ENCODE data around the gene C1QTNF9.
A peak's percentile ranks its signal among the peaks of the same experiment; 100 is the strongest.
"Not testable (repeated sequence)": the region's sequence is repeated elsewhere in the genome, so short reads cannot be mapped to it uniquely, and the experiment has no call there.

The C1QTNF9 gene

DNA sequence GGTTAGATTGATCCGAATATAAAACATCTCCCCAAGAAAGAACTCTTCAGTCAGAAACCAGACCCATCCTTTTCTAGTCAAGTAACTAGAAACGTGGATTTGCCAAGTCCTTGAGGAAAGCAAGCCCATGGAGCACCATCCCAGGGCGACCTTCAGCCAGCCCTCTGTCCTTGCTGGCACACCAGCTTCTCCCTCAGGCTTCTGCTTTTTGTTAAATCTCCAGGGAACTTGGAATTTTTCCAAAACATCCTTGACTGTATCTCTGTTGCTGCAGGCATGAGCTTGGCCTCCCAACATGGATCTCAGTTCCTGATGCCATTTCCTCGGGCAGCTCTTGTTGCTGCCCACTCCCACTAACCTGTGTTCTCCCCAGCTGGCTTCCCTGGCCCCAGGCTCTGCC is 27.1 kb upstream of the C1QTNF9 start:
- DNase-seq (ENCODE audit: low read depth): no peak

DNA sequence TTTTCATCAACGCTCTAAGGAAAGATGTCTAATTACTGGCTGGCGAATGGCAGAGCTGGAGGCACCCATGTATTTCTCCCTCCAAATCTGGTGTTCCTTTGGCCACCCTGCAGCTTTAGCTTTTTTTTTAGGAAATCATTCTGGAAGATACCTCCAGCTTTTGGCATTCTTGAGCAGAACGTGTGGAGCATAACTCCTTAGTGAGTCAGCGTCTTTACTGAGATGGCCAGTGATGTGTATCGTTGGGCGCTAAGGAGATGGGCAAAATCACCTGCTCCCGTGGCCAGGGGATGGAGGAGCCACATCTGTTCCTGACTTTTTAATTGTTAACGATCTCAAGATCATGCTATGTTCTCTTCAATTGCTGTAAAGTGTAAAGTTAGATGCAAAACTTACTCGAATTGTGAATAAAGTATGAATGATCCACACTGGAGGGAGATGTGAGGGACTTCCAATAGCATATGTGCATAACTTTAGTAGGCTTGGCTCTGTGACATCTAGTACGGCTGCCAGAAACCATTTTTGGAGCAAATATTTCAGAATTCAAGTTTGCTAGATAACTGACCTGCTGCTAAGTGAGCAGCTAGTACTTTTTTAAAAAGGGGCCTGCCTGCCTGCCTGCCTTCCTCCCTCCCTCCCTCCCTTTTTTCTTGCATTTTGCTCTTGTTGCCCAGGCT is 24.4 kb upstream of the C1QTNF9 start:
- no peak for DNase-seq (ENCODE audit: low read depth)

DNA sequence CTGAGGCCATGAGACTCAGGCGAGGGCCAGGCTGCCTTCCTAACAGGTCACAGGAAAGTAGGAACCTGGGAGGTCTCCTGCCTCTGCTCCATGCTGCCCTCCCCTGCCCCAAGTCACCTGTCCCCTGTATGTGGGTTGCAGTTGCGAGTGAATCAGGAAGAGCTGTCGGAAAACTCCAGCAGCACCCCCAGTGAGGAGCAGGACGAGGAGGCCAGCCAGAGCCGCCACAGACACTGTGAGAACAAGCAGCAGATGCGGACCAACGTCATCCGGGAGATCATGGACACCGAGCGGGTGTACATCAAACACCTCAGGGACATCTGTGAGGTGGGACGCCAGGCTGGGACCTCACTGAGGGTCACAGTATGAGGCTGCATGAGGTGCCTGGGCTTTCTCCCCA is 22.8 kb upstream of the C1QTNF9 start:
- no peak for DNase-seq (ENCODE audit: low read depth)

DNA sequence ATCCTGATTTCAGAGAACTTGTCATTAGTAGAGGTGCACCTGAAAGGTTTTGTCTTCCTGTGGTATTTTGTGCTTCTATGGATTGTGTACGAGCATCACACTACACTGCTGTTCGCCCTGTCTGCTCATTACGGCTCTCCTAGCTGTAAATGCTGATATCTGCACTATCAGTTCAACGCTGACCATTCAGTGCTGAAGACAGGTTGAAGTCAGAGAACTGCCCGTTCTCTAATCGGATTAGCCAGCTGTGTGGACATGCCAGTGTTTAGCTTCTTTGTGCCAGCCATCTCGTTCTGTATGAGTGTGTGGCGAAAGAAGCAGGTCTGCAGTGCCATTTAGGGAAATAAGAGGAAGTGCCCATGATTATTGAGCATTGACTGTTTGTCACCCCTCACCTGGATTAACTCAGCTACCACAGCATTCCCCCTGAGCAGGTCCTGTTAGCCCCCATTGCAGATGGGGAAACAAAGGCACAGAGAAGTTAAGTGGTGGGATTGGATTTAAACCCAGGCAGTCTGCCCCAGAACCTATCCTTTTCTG is 21.6 kb upstream of the C1QTNF9 start:
- DNase-seq (ENCODE audit: low read depth): no peak

DNA sequence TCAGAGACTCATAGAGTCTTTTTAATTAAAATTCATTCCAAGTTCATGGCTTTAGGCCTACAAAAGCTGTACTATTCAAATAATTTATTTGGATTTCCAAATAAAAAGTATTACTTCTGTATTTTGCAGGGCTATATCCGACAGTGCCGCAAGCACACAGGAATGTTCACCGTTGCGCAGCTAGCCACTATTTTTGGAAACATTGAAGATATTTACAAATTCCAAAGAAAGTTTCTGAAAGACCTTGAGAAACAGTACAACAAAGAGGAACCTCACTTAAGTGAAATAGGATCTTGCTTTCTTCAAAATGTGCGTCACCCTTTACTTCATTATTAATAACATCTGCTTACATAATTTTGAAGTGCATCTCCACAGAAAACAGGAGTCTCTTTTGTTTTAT is 20.5 kb upstream of the C1QTNF9 start:
- DNase-seq (ENCODE audit: low read depth): peak; percentile 91

DNA sequence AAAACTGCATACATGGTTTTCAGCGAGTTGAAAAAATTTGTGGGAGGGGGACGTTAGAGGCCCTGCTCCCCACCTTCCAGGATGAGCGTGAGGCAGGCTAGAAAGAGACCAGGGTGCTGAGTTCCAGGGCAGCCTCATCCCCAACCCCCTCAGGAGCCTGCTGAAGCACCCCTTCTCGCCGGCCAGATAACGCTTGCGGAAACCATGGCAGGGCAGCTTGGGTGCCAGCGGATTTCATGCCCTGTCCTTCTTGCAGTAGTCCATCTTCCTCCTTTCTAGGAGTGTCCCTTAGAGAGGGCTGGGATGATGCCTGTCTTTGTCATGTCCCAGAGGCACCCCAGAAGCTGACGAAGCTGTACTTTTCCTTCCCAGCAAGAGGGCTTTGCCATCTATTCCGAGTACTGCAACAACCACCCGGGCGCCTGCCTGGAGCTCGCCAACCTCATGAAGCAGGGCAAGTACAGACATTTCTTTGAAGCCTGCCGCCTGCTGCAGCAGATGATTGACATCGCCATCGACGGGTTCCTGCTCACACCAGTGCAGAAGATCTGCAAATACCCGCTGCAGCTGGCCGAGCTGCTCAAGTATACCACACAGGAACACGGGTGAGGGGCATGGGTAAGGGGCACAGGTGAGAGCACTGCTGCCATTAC is 19.0 kb upstream of the C1QTNF9 start:
- no peak for DNase-seq (ENCODE audit: low read depth)

DNA sequence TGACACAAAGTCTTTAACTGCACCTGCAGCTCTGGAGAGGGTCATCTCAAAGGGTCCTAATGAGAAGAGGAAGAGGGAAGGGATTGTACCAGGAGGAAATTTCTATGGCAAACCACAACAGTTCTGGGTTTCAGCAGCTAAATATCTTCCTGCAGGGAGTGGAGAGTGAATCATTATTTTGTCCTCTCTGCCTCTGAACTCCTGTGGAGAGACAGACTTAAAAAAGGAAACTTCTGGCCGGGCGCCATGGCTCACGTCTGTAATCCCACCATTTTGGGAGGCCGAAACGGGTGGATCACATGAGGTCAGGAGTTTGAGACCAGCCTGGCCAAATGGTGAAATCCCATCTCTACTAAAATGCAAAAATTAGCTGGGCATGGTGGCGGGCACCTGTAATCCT is 16.9 kb upstream of the C1QTNF9 start:
- DNase-seq (ENCODE audit: low read depth): no peak

DNA sequence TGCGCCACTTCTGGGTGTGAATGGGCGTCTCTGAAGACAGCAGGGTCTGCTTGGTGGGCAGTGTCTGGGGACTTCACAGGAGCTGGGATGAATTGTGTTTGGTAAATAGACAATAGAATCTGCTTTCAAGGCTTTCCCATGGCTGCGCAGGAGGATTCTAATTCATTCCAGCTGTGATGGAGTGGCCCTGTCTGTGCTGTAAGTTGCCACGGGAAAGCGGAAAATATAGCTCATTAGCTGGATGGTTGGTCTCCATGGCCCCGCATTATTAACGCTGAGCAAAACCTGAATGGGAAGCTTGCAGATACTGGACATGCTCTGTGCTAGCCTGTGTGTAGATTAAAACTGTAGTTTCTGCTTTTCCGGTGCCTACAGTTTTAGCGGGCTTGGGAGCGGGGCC is 15.6 kb upstream of the C1QTNF9 start:
- peak; percentile 23 for DNase-seq (ENCODE audit: low read depth)

DNA sequence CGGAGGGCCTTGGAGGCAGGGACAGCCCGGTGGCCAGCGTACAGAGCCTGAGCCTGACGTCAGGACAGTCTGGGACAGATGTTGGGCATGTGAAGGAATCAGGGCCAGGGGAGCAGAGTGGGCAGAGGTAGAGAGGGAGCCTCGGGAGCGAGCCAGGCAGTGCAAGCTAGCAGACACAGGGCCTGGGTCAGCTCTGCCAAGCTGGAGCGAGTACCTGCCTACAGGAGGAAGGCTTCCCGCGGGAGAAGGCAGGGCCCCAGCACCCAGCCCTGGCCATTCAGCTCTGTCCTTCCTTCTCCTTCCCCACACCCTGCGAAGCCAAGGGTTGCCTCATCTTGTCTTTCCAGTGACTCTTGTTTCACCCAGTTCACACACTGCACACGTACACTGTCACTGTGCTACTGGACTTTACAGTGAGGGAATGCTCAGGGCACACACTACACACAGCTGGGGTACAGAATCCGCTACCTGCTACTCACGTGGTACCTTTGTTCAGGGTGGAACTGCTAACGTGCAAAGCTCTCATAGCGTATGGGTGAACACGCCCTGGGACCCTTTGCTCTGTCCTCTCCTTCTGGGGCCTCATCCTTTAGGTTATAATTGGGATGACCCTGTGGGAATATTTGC is 9.8 kb upstream of the C1QTNF9 start:
- DNase-seq (ENCODE audit: low read depth): no peak

DNA sequence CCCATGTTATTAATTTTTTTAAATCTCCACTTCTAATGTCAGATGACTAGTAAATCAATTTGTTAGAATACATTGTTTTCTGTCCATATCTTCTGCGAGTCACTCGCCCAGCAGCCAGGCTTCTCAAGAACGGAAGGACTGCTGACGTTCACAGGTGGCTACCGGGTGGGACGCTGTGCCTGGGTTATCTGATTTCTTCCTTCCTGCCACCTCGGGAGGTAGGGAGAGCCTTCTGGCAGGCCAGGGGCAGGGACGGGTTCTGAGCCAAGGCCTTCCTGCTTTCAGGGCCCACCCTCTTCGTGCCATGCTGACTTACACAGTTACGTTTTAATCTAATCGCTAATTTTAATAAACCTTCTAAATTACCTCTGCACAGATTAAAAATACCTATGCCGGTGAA is 7.9 kb upstream of the C1QTNF9 start:
- DNase-seq (ENCODE audit: low read depth): no peak

DNA sequence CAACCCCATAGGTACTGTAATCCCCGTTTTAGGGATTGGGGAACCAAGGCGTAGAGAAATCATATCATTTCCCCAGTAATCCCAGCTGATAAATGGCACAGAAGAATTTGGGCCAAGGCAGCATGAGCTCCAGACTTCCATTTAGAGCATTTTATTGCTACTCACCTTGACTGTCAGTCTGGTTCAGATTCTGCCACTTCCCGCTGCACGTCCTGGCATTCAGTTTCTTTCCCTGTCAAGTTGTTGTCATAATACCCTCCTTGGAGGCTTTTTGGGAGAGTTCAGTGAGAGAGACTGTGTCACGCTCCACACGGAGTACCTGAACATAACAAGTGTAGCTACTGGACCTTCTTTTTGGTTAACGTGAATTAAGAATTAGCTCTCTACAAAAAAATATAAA is 7.5 kb upstream of the C1QTNF9 start:
- DNase-seq (ENCODE audit: low read depth): no peak

DNA sequence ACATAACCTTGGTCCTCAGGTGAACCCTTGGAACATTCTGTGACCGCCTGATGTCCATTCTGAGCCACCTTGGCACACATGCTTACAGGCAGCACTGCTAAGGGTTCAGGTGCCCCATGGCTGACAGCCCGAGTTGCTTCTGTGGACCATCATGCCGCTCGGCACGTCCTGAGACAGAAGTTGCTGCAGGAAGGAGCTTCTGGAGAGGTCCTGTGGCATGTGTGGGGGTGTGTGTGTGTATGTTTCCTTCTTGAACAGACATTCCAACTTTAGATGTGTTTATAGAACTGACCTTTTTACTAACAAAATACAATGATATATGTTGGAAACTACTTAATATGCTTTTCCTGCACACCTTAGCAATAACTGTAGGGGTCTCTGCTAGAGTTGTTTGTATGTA is 4.8 kb upstream of the C1QTNF9 start:
- DNase-seq (ENCODE audit: low read depth): no peak

DNA sequence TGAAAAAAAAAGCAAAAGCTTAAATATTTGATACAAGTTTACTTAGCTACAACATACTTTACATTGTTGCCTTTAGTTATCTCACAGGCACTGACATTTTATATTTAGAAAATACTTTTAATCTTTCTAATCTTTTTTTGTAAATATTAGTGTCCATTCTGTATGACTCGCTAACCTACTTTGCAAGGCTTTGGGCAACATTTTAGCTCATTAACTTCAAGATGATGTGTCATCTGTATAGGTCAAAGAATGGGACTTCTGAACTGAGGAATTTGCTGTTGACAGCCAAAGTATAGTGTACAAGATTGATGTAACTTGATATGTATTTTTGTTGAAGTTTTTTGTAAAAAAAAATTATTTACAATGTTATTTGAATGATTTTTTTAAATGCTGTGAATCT is 2.7 kb upstream of the C1QTNF9 start:
- DNase-seq (ENCODE audit: low read depth): peak; percentile 39

DNA sequence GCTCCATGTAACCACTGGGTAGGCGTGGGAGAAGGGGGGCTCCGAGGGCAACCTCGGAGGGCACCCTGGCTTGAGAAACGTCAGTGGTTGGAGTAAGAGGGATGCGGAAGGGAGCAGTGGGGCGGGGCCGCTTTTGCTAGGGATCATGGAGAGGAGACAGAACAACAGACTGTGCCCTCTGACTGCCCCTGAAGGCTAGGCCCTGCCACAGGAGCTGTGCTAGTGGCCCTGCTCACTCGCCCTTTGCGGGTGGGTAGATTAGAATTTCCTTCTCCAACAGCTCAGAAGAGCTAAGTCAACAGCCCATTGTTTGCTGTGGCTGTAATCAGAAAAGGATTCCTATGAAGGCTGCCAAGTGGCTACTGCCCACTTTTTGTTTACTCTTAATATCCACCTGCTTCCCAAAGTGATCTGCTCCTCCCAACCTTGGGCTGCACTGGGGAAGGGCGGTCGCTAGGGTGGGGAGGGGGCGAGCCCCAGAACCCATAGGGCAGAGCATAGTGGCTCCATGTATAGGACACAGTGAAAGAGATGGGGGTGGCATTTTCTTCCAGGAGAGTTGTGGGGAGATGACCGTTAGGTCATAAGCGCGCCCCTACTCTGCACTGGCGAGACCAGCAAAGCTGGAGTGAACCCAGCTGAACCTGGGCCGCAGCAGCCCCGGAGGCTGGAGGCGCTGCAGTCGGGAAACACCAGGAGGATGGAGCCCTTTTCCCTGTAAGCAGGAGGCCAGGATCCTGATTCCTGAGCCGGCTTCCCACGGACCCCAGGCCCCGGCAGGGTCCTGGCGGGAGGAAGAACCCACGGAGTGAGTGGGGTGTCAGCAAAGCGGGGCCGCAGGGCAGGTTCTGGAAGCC is 1.9 kb upstream of the C1QTNF9 start:
- DNase-seq (ENCODE audit: low read depth): no peak

DNA sequence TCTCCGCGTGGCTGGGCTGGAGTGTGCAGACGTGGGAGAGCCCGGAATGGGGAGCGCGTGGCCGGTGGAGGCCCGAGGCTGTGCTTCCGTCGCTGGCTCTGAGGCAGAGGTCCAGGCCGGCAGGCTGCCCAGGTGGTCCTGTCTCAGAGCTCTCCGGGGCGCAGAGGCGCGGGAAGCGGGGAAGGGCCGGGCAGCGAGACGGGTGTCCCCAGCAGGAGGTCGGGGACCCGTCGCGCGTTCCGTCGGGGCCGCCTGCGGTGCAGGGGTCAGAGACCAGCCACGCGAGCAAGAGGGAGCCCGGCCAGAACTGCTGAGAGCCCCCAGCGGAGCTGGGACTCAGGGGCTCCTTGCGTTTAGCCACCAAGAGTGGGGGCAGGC is 1.3 kb upstream of the C1QTNF9 start:
- DNase-seq (ENCODE audit: low read depth): no peak

DNA sequence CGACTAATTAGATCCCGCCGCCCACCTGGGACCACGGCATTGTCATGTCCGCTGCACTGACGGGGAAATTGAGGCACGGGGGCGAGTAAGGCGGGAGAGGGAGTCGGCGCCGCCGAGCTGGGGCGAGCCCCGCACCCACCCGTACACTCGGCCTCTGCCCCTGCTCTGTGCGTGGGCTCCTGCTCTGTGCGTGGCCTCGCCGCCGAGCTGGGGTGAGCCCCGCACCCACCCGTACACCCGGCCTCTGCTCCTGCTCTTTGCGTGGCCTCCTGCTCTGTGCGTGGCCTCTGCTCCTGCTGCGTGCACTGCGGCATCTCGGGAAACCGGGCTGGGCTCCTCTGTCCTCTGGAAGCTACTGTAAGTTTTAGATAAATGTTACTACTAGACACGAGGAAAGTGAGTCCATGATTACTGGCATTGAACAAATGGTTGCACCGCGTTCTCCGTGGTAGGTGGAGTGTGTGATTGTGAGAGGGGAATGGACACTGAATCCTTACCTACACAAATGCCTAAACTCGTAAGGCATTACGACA is 826 bp upstream of the C1QTNF9 start:
- no peak for DNase-seq (ENCODE audit: low read depth)

DNA sequence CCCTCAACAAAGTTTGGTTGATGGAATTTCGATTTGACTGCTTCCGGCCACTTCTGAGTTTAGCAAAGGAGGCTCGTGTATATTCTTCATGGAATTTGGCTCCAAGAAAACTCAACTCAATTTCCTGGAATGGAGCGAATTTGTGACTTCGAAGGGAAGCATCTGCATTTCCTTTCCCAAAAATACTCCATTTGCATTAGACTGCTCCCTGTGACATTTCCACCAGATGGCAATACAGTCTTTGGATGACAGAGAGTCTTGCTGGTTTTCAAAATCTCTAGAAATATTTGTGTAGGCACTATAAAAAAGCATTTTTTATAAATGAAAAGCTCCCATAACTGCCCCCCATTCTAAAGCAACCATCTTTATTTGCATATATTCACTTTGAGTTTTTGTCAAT is 4.1 kb downstream of the C1QTNF9 start:
- DNase-seq (ENCODE audit: low read depth): peak; percentile 21

DNA sequence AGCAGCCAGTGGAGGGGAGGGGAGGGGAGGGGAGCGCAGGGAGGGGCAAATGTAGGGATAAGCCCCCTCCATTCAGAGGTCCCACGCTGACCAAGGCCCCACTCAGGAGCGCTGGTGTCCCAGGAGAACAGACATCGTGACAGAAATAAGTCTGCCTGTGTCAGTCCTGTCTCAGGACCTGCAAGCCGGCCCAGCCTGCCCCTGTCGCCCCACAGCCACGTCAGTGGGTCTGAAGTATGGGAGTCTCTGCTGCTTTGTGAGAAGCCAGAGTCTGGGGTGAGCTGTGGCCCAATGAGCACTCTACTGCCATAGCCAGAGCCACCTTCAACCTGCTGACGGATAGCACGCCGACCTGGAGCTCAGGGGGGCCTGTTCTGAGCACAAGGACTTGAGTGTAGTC is 8.5 kb downstream of the C1QTNF9 start:
- DNase-seq (ENCODE audit: low read depth): not testable (repeated sequence)

DNA sequence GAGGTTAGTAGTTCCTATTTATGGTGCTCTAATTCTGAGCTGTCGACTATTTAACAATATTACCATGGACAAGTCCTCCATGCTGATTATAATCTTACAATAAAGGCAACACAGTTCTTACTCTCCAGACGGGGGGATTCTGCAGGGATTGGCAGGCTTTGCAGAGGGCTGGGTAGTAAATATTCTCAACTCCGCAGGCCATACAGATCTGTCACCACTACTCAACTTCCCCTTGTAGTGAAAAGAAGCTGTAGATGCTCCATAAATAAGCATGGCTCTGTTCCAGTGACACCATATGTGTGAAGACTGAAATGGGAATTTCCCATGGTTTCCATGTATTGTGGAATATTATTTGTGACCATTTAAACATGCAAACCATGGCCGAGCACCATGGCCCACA is 9.5 kb downstream of the C1QTNF9 start:
- not testable (repeated sequence) for DNase-seq (ENCODE audit: low read depth)

DNA sequence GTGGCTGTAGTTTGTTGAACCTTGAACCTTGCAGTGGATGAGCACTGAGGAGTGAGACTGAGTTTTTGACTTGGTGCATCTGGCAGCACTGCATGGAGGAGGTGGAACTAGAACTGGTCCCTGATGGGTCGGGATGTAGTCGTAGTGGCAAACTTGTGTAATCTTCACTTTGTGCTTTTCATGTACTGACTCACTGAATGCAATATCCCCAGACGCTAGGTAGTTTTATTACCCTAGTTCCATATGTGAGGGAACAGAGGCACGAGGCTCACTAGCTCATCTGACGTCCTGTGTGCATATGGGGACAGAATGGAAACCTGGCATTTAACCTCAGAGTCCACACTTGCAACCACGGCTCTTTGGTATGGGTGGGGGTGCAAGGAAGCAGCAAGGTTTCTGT is 10.3 kb downstream of the C1QTNF9 start:
- DNase-seq (ENCODE audit: low read depth): not testable (repeated sequence)

DNA sequence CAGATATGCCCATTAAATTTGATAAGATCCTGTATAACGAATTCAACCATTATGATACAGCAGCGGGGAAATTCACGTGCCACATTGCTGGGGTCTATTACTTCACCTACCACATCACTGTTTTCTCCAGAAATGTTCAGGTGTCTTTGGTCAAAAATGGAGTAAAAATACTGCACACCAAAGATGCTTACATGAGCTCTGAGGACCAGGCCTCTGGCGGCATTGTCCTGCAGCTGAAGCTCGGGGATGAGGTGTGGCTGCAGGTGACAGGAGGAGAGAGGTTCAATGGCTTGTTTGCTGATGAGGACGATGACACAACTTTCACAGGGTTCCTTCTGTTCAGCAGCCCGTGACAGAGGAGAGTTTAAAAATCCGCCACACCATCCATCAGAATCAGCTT is 12.0 kb downstream of the C1QTNF9 start:
- not testable (repeated sequence) for DNase-seq (ENCODE audit: low read depth)

DNA sequence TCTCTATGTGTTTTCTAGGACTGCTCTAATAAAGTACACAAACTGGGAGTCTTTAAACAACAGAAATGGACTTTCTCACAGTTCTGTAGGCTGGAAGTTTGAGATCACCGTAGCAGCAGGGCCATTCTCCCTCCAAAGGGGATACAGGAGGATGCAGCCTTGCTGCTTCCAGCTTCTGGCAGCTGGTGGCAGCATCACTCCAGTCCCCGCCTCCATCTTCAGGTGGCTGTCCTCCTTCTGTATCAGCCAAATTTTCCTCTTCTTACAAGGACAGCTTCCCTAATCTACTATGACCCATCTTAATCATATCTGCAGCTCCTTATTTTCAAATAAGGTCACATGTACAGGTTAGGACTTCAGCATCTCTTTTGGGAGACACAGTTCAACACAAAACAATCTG is 13.1 kb downstream of the C1QTNF9 start:
- DNase-seq (ENCODE audit: low read depth): not testable (repeated sequence)
